HepG2 (cell line): ENCODE results near the gene MYOZ3. TPM values are rescaled to one million over a fixed set of nuclear protein-coding genes. Genes with fewer than 3 reads are reported as not detected.

ENCODE experiments used
- ATAC-seq: fragments of 200-7000 bp; cut with Tn5 transposase; 3 replicates; pipeline ENCODE4 v1.9.1; 2020; ENCODE audit warnings: mild to moderate bottlenecking, moderate library complexity
- BruUV-seq: library from RNA; stranded (reverse); fragments of 400-500 nt; replicated peaks from 2 replicates; lab custom pipeline; 2021; lab: Mats Ljungman, UMichigan
- CTCF ChIA-PET: fragments of 300-600 bp; formaldehyde crosslinking; extraction: SDS; loops from one replicate; lab custom pipeline; 2021; ENCODE audit warnings: low total read pairs, inconsistent platforms, low intra/inter-chr PET ratio; lab: Yijun Ruan, JAX
- POLR2A ChIA-PET: fragments of 350-600 bp; sonication (Branson Sonifier 250); formaldehyde crosslinking; loops from one replicate; lab custom pipeline; 2020; ENCODE audit warnings: antibody characterized with exemption, inconsistent platforms; lab: Yijun Ruan, JAX
- DNase-seq: peaks from one replicate; pipeline ENCODE4 v3.0.0-alpha.2; 2015; ENCODE audit warnings: low spot score
- FAIRE-seq: peaks from 3 replicates; lab custom pipeline; 2011; peaks lifted over from hg19 to GRCh38; lab: Jason Lieb, UNC
- H2AFZ ChIP-seq: one replicate; pipeline ENCODE4 v1.6.1; 2011; ENCODE audit warnings: low read length, inconsistent platforms
- H3K27ac ChIP-seq: fragments of 300-600 bp; 3 replicates; pipeline ENCODE4 v1.8.0; 2011; ENCODE audit warnings: mixed run types, mild to moderate bottlenecking, mixed read lengths, low read length, inconsistent platforms; ENCODE audit not compliant: insufficient read depth; ENCODE audit errors: extremely low read length
- H3K27me3 ChIP-seq, 2 experiments: fragments of 200-600 bp in 1 of 2; 2 replicates in 1 of 2; 3 replicates in 1 of 2; pipeline versions ENCODE4 v1.6.0 to v1.8.0; 2011; ENCODE audit warnings: low read length in 2 of 2, mild to moderate bottlenecking in 2 of 2, moderate library complexity in 2 of 2, inconsistent platforms in 1 of 2; ENCODE audit not compliant: insufficient read depth in 2 of 2, control insufficient read depth in 1 of 2
- H3K36me3 ChIP-seq, 2 experiments: fragments of 200-600 bp in 1 of 2; replicated peaks in 1 of 2; 2 replicates in 1 of 2; 3 replicates in 1 of 2; pipeline versions ENCODE4 v1.5.1 to v1.8.0; 2011; ENCODE audit warnings: low read length in 2 of 2, inconsistent platforms in 1 of 2; ENCODE audit not compliant: insufficient read depth in 2 of 2, control insufficient read depth in 1 of 2
- H3K4me1 ChIP-seq: 2 replicates; pipeline ENCODE4 v1.5.1; 2012; ENCODE audit warnings: low read length, inconsistent platforms; ENCODE audit not compliant: insufficient read depth
- H3K4me2 ChIP-seq: 2 replicates; pipeline ENCODE4 v1.6.0; 2011; ENCODE audit warnings: low read depth, low read length, inconsistent platforms
- H3K4me3 ChIP-seq, 3 experiments: fragments of 200-600 bp in 1 of 3; sonication (generic), shearing (Covaris generic) in 1 of 3; replicated peaks in 1 of 3; 2 replicates each; pipeline ENCODE4 v1.5.1; 2011 to 2016; ENCODE audit warnings: low read length in 3 of 3, inconsistent platforms in 2 of 3, low read depth in 2 of 3, mild to moderate bottlenecking in 2 of 3, control low read depth in 1 of 3, mixed read lengths in 1 of 3; ENCODE audit not compliant: insufficient read depth in 1 of 3
- H3K79me2 ChIP-seq: one replicate; pipeline ENCODE4 v1.6.1; 2011; ENCODE audit warnings: low read length, inconsistent platforms; ENCODE audit not compliant: insufficient read depth
- H3K9ac ChIP-seq: 2 replicates; pipeline ENCODE4 v1.6.0; 2011; ENCODE audit warnings: mild to moderate bottlenecking, low read depth, low read length, inconsistent platforms; ENCODE audit not compliant: insufficient read depth
- H3K9me3 ChIP-seq: 2 replicates; pipeline ENCODE4 v1.5.1; 2012; ENCODE audit warnings: mild to moderate bottlenecking, low read length
- H4K20me1 ChIP-seq: 2 replicates; pipeline ENCODE4 v1.6.0; 2011; ENCODE audit warnings: inconsistent platforms, mild to moderate bottlenecking, low read length, moderate library complexity; ENCODE audit not compliant: insufficient read depth
- KDM5A ChIP-seq: fragments of 200-600 bp; sonication (generic); IDR thresholded peaks from 2 replicates; pipeline ENCODE4 v1.7.0; 2018; ENCODE audit warnings: antibody characterized with exemption, mild to moderate bottlenecking, low read length, borderline replicate concordance
- RARG ChIP-seq: sonication (generic); formaldehyde crosslinking; IDR thresholded peaks from 2 replicates; pipeline ENCODE4 v1.4.0; 2020; ENCODE audit warnings: low read depth, mild to moderate bottlenecking, missing genetic modification reagents
- TRAFD1 ChIP-seq: sonication (generic); formaldehyde crosslinking; IDR thresholded peaks from 2 replicates; pipeline ENCODE4 v1.5.1; 2020; ENCODE audit warnings: missing genetic modification reagents, mild to moderate bottlenecking, borderline replicate concordance
- TSC22D2 ChIP-seq: sonication (generic); formaldehyde crosslinking; IDR thresholded peaks from 2 replicates; pipeline ENCODE4 v1.5.1; 2020; ENCODE audit warnings: missing genetic modification reagents, mild to moderate bottlenecking, borderline replicate concordance
- ZNF34 ChIP-seq: sonication (generic); formaldehyde crosslinking; IDR thresholded peaks from 2 replicates; pipeline ENCODE4 v1.4.0; 2020; ENCODE audit warnings: mild to moderate bottlenecking, missing genetic modification reagents, borderline replicate concordance
- ZNF446 ChIP-seq: sonication (generic); formaldehyde crosslinking; IDR thresholded peaks from 2 replicates; pipeline ENCODE4 v1.5.0; 2020; ENCODE audit warnings: mild to moderate bottlenecking, missing genetic modification reagents
- ZNF496 ChIP-seq: sonication (generic); formaldehyde crosslinking; IDR thresholded peaks from 2 replicates; pipeline ENCODE4 v1.8.1; 2023; ENCODE audit warnings: mild to moderate bottlenecking, moderate library complexity, missing genetic modification reagents; ENCODE audit not compliant: insufficient replicate concordance
- ZNF629 ChIP-seq: sonication (generic); formaldehyde crosslinking; conservative IDR thresholded peaks from 2 replicates; pipeline ENCODE4 v1.5.0; 2020; ENCODE audit warnings: missing genetic modification reagents
- ZNF7 ChIP-seq: IDR thresholded peaks from 2 replicates; pipeline ENCODE4 v1.6.1; 2016; ENCODE audit warnings: missing biosample characterization, missing genetic modification reagents
- ZNF768 ChIP-seq: sonication (generic); formaldehyde crosslinking; IDR thresholded peaks from 2 replicates; pipeline ENCODE4 v1.4.0; 2020; ENCODE audit warnings: missing genetic modification reagents
- WGBS: methylation state at CpG from one replicate; pipeline ENCODE4 v1.1.6; 2017; ENCODE audit warnings: low lambda C conversion rate; 5-methylcytosine and 5-hydroxymethylcytosine counted together
- in situ Hi-C: cut with HindIII; loops from 2 replicates; pipeline ENCODE4 v1.10.0; 2017; ENCODE audit warnings: low pct_unique_long_range_greater_than_20kb; ENCODE audit not compliant: extremely low pct_ligation_motif_present
- intact Hi-C: fragments of 100-400 bp; cut with micrococcal nuclease; formaldehyde crosslinking; loops from one replicate; pipeline ENCODE4 v1.10.0; 2022; ENCODE audit not compliant: unreplicated experiment
- polyA plus RNA-seq, 8 experiments: library from polyadenylated mRNA; depleted of rRNA in 3 of 8; stranded (reverse) in 7 of 8; unstranded in 1 of 8; fragments of >200 nt; fragmentation: Illumina TruSeq in 4 of 8; extraction: Trizol in 4 of 8; gene quantifications; 2 replicates each; pipeline versions ENCODE4 v1.2.1 to v1.2.3, GENCODE V29; 2011 to 2016; ENCODE audit warnings: low read depth in 4 of 8, missing spikeins in 1 of 8, mixed read lengths in 1 of 8; ENCODE audit not compliant: insufficient read depth in 1 of 8
- total RNA-seq, 5 experiments: library from RNA; depleted of rRNA; stranded (reverse); fragments of >200 nt; fragmentation: Illumina TruSeq; extraction: Trizol; gene quantifications; 2 replicates each; pipeline ENCODE4 v1.2.3, GENCODE V29; 2016; ENCODE audit warnings: low read depth in 1 of 5

The MYOZ3 gene
- total and polyA plus RNA-seq, 2 of the 13 experiments (the other 11 are each of a cell fraction or from before 2014, with no cell fraction given): 0.05 TPM; not detected in 1

- DNase-seq: no peak
- no peak overlapping the region for H3K4me2 ChIP-seq
- H3K9me3 ChIP-seq: no peaks in the 10 kb centered on the region
- no peak for ATAC-seq
- POLR2A ChIA-PET: no interaction called here
- no TSS peak for BruUV-seq
- no peaks in the 10 kb centered on the region for H4K20me1 ChIP-seq
- no peaks in the 10 kb centered on the region; a peak in 1 of 5 replicates for H3K27me3 ChIP-seq
- H3K36me3 ChIP-seq: no peaks in the 10 kb centered on the region
- H3K9ac ChIP-seq: no peak overlapping the region
- no peak overlapping the region for H3K4me3 ChIP-seq
- H2AFZ ChIP-seq: no peak overlapping the region
- FAIRE-seq: no peak
- in situ Hi-C loops: no loop called here
- no peak overlapping the region for H3K27ac ChIP-seq
- peaks cover 31% of the 10 kb centered on the region for H3K4me1 ChIP-seq
- TF ChIP-seq ZNF629 (CRISPR knock-in tag) (0 out of 2 replicates have a peak, but pooled peaks have one; percentile 22), TRAFD1 (CRISPR knock-in tag) (no peak)
- H3K79me2 ChIP-seq: no peaks in the 10 kb centered on the region
- CTCF ChIA-PET: no interaction called here
- WGBS: 22% methylated on average over 2 of the region's 2 CpGs
- intact Hi-C loops: loop anchor here (10.0 kb wide), 1 partner anchor 169 kb away; no protein-coding TSS in a partner anchor
These were observed 27.6 kb upstream of the MYOZ3 start for GRCh38 chr5:150633429-150633828.

- DNase-seq: no peak
- FAIRE-seq: no peak
These were observed 24.4 kb upstream of the MYOZ3 start for GRCh38 chr5:150636391-150637244.

More at GRCh38 chr5:150636391-150637244, 24.4 kb upstream of the MYOZ3 start:
- H3K9ac ChIP-seq: no peak overlapping the region
- no peak overlapping the region for H3K4me3 ChIP-seq
- no peaks in the 10 kb centered on the region for H3K9me3 ChIP-seq
- peaks cover 54% of the 10 kb centered on the region for H3K4me1 ChIP-seq
- no peak overlapping the region for H3K27ac ChIP-seq
- in situ Hi-C loops (no loop called here), intact Hi-C loops (loop anchor here (10.0 kb wide), 1 partner anchor 172 kb away; no protein-coding TSS in a partner anchor)
- CTCF ChIA-PET: interaction anchor here (0.9 kb wide), 1 partner anchor 74 kb away, joined by 3 read pairs; no protein-coding TSS in a partner anchor
- H4K20me1 ChIP-seq: no peaks in the 10 kb centered on the region
- H3K27me3 ChIP-seq: peaks cover 0 to 3% of the 10 kb centered on the region in 2 experiments; a peak in 1 of 5 replicates
- WGBS: 68% methylated on average over 6 of the region's 6 CpGs
- no peak for TF ChIP-seq TSC22D2
- TF ChIP-seq RARG: no peak
- no peak for TF ChIP-seq KDM5A
- no peak for TF ChIP-seq ZNF7 (CRISPR knock-in tag)
- TF ChIP-seq ZNF34 (CRISPR knock-in tag): no peak
- TF ChIP-seq ZNF446 (CRISPR knock-in tag): no peak
- 0 out of 2 replicates have a peak, but pooled peaks have one; percentile 58 for TF ChIP-seq ZNF768 (CRISPR knock-in tag)
- no peak for TF ChIP-seq ZNF496
- no peak for ATAC-seq
- no TSS peak for BruUV-seq
- no peak overlapping the region for H2AFZ ChIP-seq
- POLR2A ChIA-PET: no interaction called here
- no peaks in the 10 kb centered on the region for H3K79me2 ChIP-seq
- H3K36me3 ChIP-seq: no peaks in the 10 kb centered on the region
- H3K4me2 ChIP-seq: no peak overlapping the region
